H1 (cell line): ENCODE data around the gene SLC39A6. TPM values are rescaled to one million over a fixed set of nuclear protein-coding genes. Genes with fewer than 3 reads are reported as not detected.

Experiments used
- CTCF ChIA-PET: fragments of 300-600 bp; sonication (Branson Sonifier 250); formaldehyde crosslinking; loops from one replicate; lab custom pipeline; 2021; ENCODE audit not compliant: partially characterized antibody; lab: Charles Lee
- POLR2A ChIA-PET: fragments of 300-600 bp; sonication (Branson Sonifier 250); formaldehyde crosslinking; loops from one replicate; lab custom pipeline; 2021; ENCODE audit warnings: inconsistent platforms; ENCODE audit not compliant: partially characterized antibody; lab: Charles Lee
- DNase-seq, 2 experiments: peaks; one replicate each; pipeline versions ENCODE4 v3.0.0 to v3.0.0-alpha.2; 2010 to 2022; ENCODE audit warnings: low spot score in 2 of 2, low read depth in 1 of 2, mixed read lengths in 1 of 2
- FAIRE-seq: peaks from 2 replicates; lab custom pipeline; 2011; peaks lifted over from hg19 to GRCh38; lab: Jason Lieb, UNC
- H2AFZ ChIP-seq: 2 replicates; pipeline ENCODE4 v1.8.1; 2012; ENCODE audit warnings: low read length, inconsistent platforms
- H2AK5ac ChIP-seq: 2 replicates; pipeline ENCODE4 v1.6.1; 2013; ENCODE audit warnings: low read depth, low read length
- H2BK120ac ChIP-seq: replicated peaks from 2 replicates; pipeline ENCODE3; 2013; ENCODE audit warnings: low read depth, low read length, inconsistent platforms
- H2BK12ac ChIP-seq: 2 replicates; pipeline ENCODE4 v1.6.1; 2013; ENCODE audit warnings: low read depth, low read length
- H2BK15ac ChIP-seq: 2 replicates; pipeline ENCODE4 v1.6.1; 2013; ENCODE audit warnings: low read length
- H2BK20ac ChIP-seq: 2 replicates; pipeline ENCODE4 v1.6.1; 2013; ENCODE audit warnings: low read length
- H2BK5ac ChIP-seq: 2 replicates; pipeline ENCODE4 v1.6.1; 2013; ENCODE audit warnings: low read depth, low read length
- H3K14ac ChIP-seq: 2 replicates; pipeline ENCODE4 v1.6.1; 2013; ENCODE audit warnings: inconsistent platforms; ENCODE audit not compliant: insufficient read length
- H3K18ac ChIP-seq: 2 replicates; pipeline ENCODE4 v1.6.1; 2013; ENCODE audit warnings: low read length; ENCODE audit errors: extremely low read depth
- H3K23ac ChIP-seq: 2 replicates; pipeline ENCODE4 v1.6.1; 2013; ENCODE audit warnings: inconsistent platforms; ENCODE audit not compliant: insufficient read length
- H3K23me2 ChIP-seq: 2 replicates; pipeline ENCODE4 v1.6.1; 2013; ENCODE audit warnings: low read depth, low read length
- H3K27ac ChIP-seq: 2 replicates; pipeline ENCODE4 v1.6.1; 2011; ENCODE audit warnings: low read depth, low read length, inconsistent platforms
- H3K27me3 ChIP-seq, 4 experiments: replicated peaks in 1 of 4; 1 replicate in 1 of 4; 2 replicates in 3 of 4; pipeline versions ENCODE4 v1.6.1 to v1.8.1; 2011 to 2013; ENCODE audit warnings: low read length in 3 of 4, mild to moderate bottlenecking in 3 of 4, inconsistent platforms in 2 of 4, mixed read lengths in 2 of 4, moderate library complexity in 1 of 4; ENCODE audit not compliant: control insufficient read depth in 3 of 4, insufficient read depth in 3 of 4; ENCODE audit errors: extremely low read depth in 1 of 4
- H3K36me3 ChIP-seq, 4 experiments: 2 replicates each; pipeline versions ENCODE4 v1.6.1 to v1.8.1; 2011 to 2013; ENCODE audit warnings: mild to moderate bottlenecking in 4 of 4, low read length in 3 of 4, moderate library complexity in 2 of 4, control low read depth in 1 of 4, inconsistent platforms in 1 of 4; ENCODE audit not compliant: insufficient read depth in 4 of 4, control insufficient read depth in 2 of 4
- H3K4ac ChIP-seq: replicated peaks from 2 replicates; pipeline ENCODE3; 2013; ENCODE audit warnings: low read length, low read depth, mixed read lengths, inconsistent platforms; ENCODE audit not compliant: insufficient read length
- H3K4me1 ChIP-seq, 4 experiments: replicated peaks in 1 of 4; 1 replicate in 1 of 4; 2 replicates in 3 of 4; pipeline versions ENCODE4 v1.6.1 to v1.8.1; 2011 to 2013; ENCODE audit warnings: low read length in 3 of 4, inconsistent platforms in 2 of 4, mixed read lengths in 1 of 4; ENCODE audit not compliant: insufficient read depth in 4 of 4, control insufficient read depth in 3 of 4
- H3K4me2 ChIP-seq, 2 experiments: 2 replicates each; pipeline versions ENCODE4 v1.6.1 to v1.8.1; 2011 to 2013; ENCODE audit warnings: low read depth in 2 of 2, low read length in 2 of 2, control low read depth in 1 of 2, inconsistent platforms in 1 of 2, mild to moderate bottlenecking in 1 of 2; ENCODE audit not compliant: insufficient read depth in 1 of 2
- H3K4me3 ChIP-seq, 4 experiments: fragments of 200-600, 300-600 bp in 1 of 4; sonication (generic), shearing (Covaris generic), sonication (Bioruptor Twin) in 1 of 4; 2 replicates each; pipeline versions ENCODE4 v1.5.1 to v1.8.1; 2011 to 2016; ENCODE audit warnings: low read length in 4 of 4, low read depth in 3 of 4, control low read depth in 2 of 4, inconsistent platforms in 2 of 4, mild to moderate bottlenecking in 2 of 4, mixed read lengths in 1 of 4, moderate library complexity in 1 of 4; ENCODE audit not compliant: insufficient read depth in 2 of 4; ENCODE audit errors: extremely low read depth in 1 of 4
- H3K56ac ChIP-seq: replicated peaks from 2 replicates; pipeline ENCODE3; 2013; ENCODE audit warnings: low read depth, mild to moderate bottlenecking, mixed read lengths, low read length, inconsistent platforms; ENCODE audit not compliant: insufficient read length
- H3K79me1 ChIP-seq: 2 replicates; pipeline ENCODE4 v1.6.1; 2013; ENCODE audit warnings: low read depth, low read length, control low read depth
- H3K79me2 ChIP-seq, 2 experiments: 2 replicates each; pipeline versions ENCODE4 v1.6.1 to v1.8.1; 2012 to 2013; ENCODE audit warnings: low read length in 2 of 2, mild to moderate bottlenecking in 2 of 2, inconsistent platforms in 1 of 2; ENCODE audit not compliant: insufficient read depth in 2 of 2, control insufficient read depth in 1 of 2
- H3K9ac ChIP-seq, 4 experiments: replicated peaks in 1 of 4; 1 replicate in 1 of 4; 2 replicates in 3 of 4; pipeline versions ENCODE4 v1.6.1 to v1.8.1; 2011 to 2013; ENCODE audit warnings: low read depth in 3 of 4, low read length in 3 of 4, control low read depth in 2 of 4, mild to moderate bottlenecking in 2 of 4, moderate library complexity in 2 of 4, inconsistent platforms in 1 of 4; ENCODE audit errors: extremely low read depth in 1 of 4
- H3K9me3 ChIP-seq, 2 experiments: 2 replicates each; pipeline versions ENCODE4 v1.6.1 to v1.8.1; 2012 to 2013; ENCODE audit warnings: mild to moderate bottlenecking in 2 of 2, moderate library complexity in 2 of 2, control low read depth in 1 of 2, inconsistent platforms in 1 of 2, low read depth in 1 of 2, low read length in 1 of 2, mixed read lengths in 1 of 2; ENCODE audit not compliant: insufficient read depth in 2 of 2
- H4K20me1 ChIP-seq, 2 experiments: replicated peaks in 1 of 2; 2 replicates each; pipeline versions ENCODE3 to v1.8.1; 2011 to 2013; ENCODE audit warnings: inconsistent platforms in 2 of 2, low read length in 2 of 2, mild to moderate bottlenecking in 1 of 2; ENCODE audit not compliant: insufficient read depth in 2 of 2, control insufficient read depth in 1 of 2
- H4K5ac ChIP-seq: 2 replicates; pipeline ENCODE4 v1.6.1; 2013; ENCODE audit warnings: low read length, low read depth, mixed read lengths, inconsistent platforms; ENCODE audit not compliant: insufficient read length
- H4K8ac ChIP-seq: 2 replicates; pipeline ENCODE4 v1.8.0; 2013; ENCODE audit warnings: mild to moderate bottlenecking, moderate library complexity, low read length, inconsistent platforms; ENCODE audit not compliant: insufficient read depth; ENCODE audit errors: extremely low read depth
- H4K91ac ChIP-seq: replicated peaks from 2 replicates; pipeline ENCODE3; 2013; ENCODE audit warnings: low read length, mixed read lengths, inconsistent platforms; ENCODE audit not compliant: insufficient read length
- CHD1 ChIP-seq: IDR thresholded peaks from 2 replicates; pipeline ENCODE4 v1.6.1; 2012; ENCODE audit warnings: low read depth, low read length, improper control_type of control experiment
- CREB1 ChIP-seq: IDR thresholded peaks from 2 replicates; pipeline ENCODE4 v1.6.1; 2012; ENCODE audit warnings: inconsistent platforms
- EGR1 ChIP-seq: IDR thresholded peaks from 2 replicates; pipeline ENCODE4 v1.6.1; 2011; ENCODE audit warnings: low read depth, low read length, borderline replicate concordance
- EP300 ChIP-seq, 2 experiments: IDR thresholded peaks; 1 replicate in 1 of 2; 2 replicates in 1 of 2; pipeline ENCODE4 v1.6.1; 2011 to 2012; ENCODE audit warnings: low read depth in 2 of 2, low read length in 2 of 2, mild to moderate bottlenecking in 2 of 2, borderline replicate concordance in 1 of 2, inconsistent platforms in 1 of 2, moderate library complexity in 1 of 2
- EZH2 ChIP-seq: fragments of 200-600 bp; sonication (generic); IDR thresholded peaks from 2 replicates; pipeline ENCODE4 v1.7.1; 2012; ENCODE audit warnings: low read depth, mild to moderate bottlenecking, moderate library complexity, low read length, inconsistent platforms; ENCODE audit not compliant: severe bottlenecking
- NANOG ChIP-seq: IDR thresholded peaks from 2 replicates; pipeline ENCODE4 v1.6.1; 2011; ENCODE audit warnings: low read length, low read depth, mild to moderate bottlenecking, inconsistent platforms; ENCODE audit not compliant: insufficient read depth, poor library complexity, severe bottlenecking
- POLR2A ChIP-seq, 2 experiments: IDR thresholded peaks; 1 replicate in 1 of 2; 2 replicates in 1 of 2; pipeline ENCODE4 v1.6.1; 2011; ENCODE audit warnings: low read depth in 2 of 2, low read length in 2 of 2, mild to moderate bottlenecking in 2 of 2; ENCODE audit errors: control extremely low read depth in 1 of 2
- POU5F1 ChIP-seq: IDR thresholded peaks from 2 replicates; pipeline ENCODE4 v1.6.1; 2011; ENCODE audit warnings: low read depth, mild to moderate bottlenecking, low read length, moderate library complexity
- RBBP5 ChIP-seq: IDR thresholded peaks from 2 replicates; pipeline ENCODE4 v1.7.1; 2012; ENCODE audit warnings: low read depth, mild to moderate bottlenecking, inconsistent platforms, low read length, moderate library complexity, borderline replicate concordance
- RXRA ChIP-seq: IDR thresholded peaks from 2 replicates; pipeline ENCODE4 v1.6.1; 2011; ENCODE audit warnings: low read depth, mild to moderate bottlenecking, low read length, moderate library complexity; ENCODE audit not compliant: insufficient read depth
- TBP ChIP-seq: IDR thresholded peaks from 2 replicates; pipeline ENCODE4 v1.6.1; 2011; ENCODE audit warnings: low read depth, low read length, improper control_type of control experiment
- TCF12 ChIP-seq: IDR thresholded peaks from 2 replicates; pipeline ENCODE4 v1.6.1; 2011; ENCODE audit warnings: low read depth, mild to moderate bottlenecking, low read length
- YY1 ChIP-seq: IDR thresholded peaks from 2 replicates; pipeline ENCODE4 v1.6.1; 2011; ENCODE audit warnings: low read depth, mild to moderate bottlenecking, low read length
- ZNF274 ChIP-seq: IDR thresholded peaks from 2 replicates; pipeline ENCODE4 v1.7.0; 2012; ENCODE audit warnings: low read length, borderline replicate concordance; ENCODE audit errors: extremely low read depth
- WGBS, 2 experiments: shearing (Covaris generic) in 1 of 2; methylation state at CpG; one replicate each; pipeline versions ENCODE4 v1.1.6 to v1.1.7; 2013 to 2015; ENCODE audit warnings: low lambda C conversion rate in 2 of 2, mixed read lengths in 2 of 2, inconsistent platforms in 1 of 2, low coverage in 1 of 2, missing lambda C conversion rate in 1 of 2; ENCODE audit not compliant: insufficient replicate concordance in 2 of 2, insufficient coverage in 1 of 2, insufficient read length in 1 of 2; ENCODE audit errors: extremely low coverage in 1 of 2, missing lambda C conversion rate in 1 of 2; 5-methylcytosine and 5-hydroxymethylcytosine counted together
- polyA plus RNA-seq, 7 experiments: library from polyadenylated mRNA; depleted of rRNA in 3 of 7; stranded (reverse) in 5 of 7; unstranded in 2 of 7; fragments of >200 nt in 5 of 7; fragments of 200-250 nt in 2 of 7; gene quantifications; 1 replicate in 5 of 7; 2 replicates in 1 of 7; 4 replicates in 1 of 7; pipeline versions ENCODE4 v1.2.1 to v1.2.3, GENCODE V29; 2011 to 2013; ENCODE audit warnings: missing spikeins in 2 of 7, mixed read lengths in 2 of 7
- total RNA-seq: library from RNA; stranded (reverse); fragmentation: NEBNext Ultra II Directional; extraction: Animal tissue kit (Norgen Biotek cat#: 25700); gene quantifications from 2 replicates; pipeline ENCODE4 v1.2.1, GENCODE V29; 2021

Gene SLC39A6
- total and polyA plus RNA-seq, 2 of the 8 experiments (the other 6 are each of a cell fraction or from before 2014, with no cell fraction given), result 36.8 to 55.4 TPM

- Histone ChIP-seq H3K27me3 (no peaks in the 10 kb centered on the region), H3K56ac (no peak overlapping the region), H2BK15ac (no peak overlapping the region), H3K79me2 (peaks cover 39 to 62% of the 10 kb centered on the region in 2 experiments), H4K20me1 (peaks cover 6 to 9% of the 10 kb centered on the region in 2 experiments), H3K14ac (no peak overlapping the region), H2AK5ac (no peak overlapping the region), H2AFZ (no peak overlapping the region), H3K18ac (no peak overlapping the region), H3K23me2 (peaks cover 4% of the 10 kb centered on the region; the same call in 1 of the 2 replicates), H4K8ac (no peak overlapping the region), H3K4me2 (peak overlapping the region; percentile 66 to 71), H3K27ac (no peak overlapping the region), H2BK12ac (no peak overlapping the region), H3K4me3 (peak overlapping the region; percentile 91 to 95 (median 93)), H2BK5ac (no peak overlapping the region), H3K9me3 (no peaks in the 10 kb centered on the region), H3K23ac (no peak overlapping the region), H4K5ac (no peak overlapping the region), H3K36me3 (peaks cover 0 to 4% (median 0%) of the 10 kb centered on the region in 4 experiments; a peak in 1 of 8 replicates), H3K4ac (no peak overlapping the region), H3K4me1 (peaks cover 0 to 7% (median 3%) of the 10 kb centered on the region in 4 experiments; a peak in 3 of 7 replicates), H3K9ac (peak overlapping the region in 1 of 4 experiments; percentile 45; a peak in 1 of 7 replicates), H3K79me1 (no peaks in the 10 kb centered on the region), H2BK120ac (no peak overlapping the region), H4K91ac (no peak overlapping the region), H2BK20ac (no peak overlapping the region)
- DNase-seq, result no peak
- ChIA-PET CTCF (interaction anchor here (1.5 kb wide), 1 partner anchor 48 kb away, joined by 3 read pairs; no protein-coding TSS in a partner anchor), POLR2A (interaction anchor here (0.8 to 1.9 kb wide), 5 partner anchors 9 to 49 kb away, joined by 3 to 6 read pairs (median 4); no protein-coding TSS in a partner anchor)
- 58% methylated on average over 5 of the region's 5 CpGs; no CpG with 5 or more reads in 1 of the 2 experiments for WGBS, 2 experiments
- FAIRE-seq, result peak; percentile 52
- TF ChIP-seq RBBP5 (no peak), EZH2 (no peak), RXRA (no peak), POU5F1 (no peak), CHD1 (no peak), ZNF274 (no peak), YY1 (no peak), CREB1 (no peak), EP300 (IDR thresholded peaks at IDR 0.05; ENCODE audit: borderline replicate concordance in 1 of 2, low read depth in 2 of 2, low read length in 2 of 2) (no peak), NANOG (no peak), EGR1 (no peak), TCF12 (no peak), POLR2A (IDR thresholded peaks at IDR 0.05; ENCODE audit: control extremely low read depth in 1 of 2, low read depth in 2 of 2, low read length in 2 of 2) (no peak), TBP (no peak)
Measured at GRCh38 chr18:36066001-36066400, 63.1 kb downstream of the SLC39A6 start.
